Measurements from ENCODE around the gene GAL3ST2. TPM values are rescaled to one million over a fixed set of nuclear protein-coding genes. Genes with fewer than 3 reads are reported as not detected.

GAL3ST2 gene
- total RNA-seq, 2 donors from 2014 or later: 0.49 to 2.2 TPM

DNA sequence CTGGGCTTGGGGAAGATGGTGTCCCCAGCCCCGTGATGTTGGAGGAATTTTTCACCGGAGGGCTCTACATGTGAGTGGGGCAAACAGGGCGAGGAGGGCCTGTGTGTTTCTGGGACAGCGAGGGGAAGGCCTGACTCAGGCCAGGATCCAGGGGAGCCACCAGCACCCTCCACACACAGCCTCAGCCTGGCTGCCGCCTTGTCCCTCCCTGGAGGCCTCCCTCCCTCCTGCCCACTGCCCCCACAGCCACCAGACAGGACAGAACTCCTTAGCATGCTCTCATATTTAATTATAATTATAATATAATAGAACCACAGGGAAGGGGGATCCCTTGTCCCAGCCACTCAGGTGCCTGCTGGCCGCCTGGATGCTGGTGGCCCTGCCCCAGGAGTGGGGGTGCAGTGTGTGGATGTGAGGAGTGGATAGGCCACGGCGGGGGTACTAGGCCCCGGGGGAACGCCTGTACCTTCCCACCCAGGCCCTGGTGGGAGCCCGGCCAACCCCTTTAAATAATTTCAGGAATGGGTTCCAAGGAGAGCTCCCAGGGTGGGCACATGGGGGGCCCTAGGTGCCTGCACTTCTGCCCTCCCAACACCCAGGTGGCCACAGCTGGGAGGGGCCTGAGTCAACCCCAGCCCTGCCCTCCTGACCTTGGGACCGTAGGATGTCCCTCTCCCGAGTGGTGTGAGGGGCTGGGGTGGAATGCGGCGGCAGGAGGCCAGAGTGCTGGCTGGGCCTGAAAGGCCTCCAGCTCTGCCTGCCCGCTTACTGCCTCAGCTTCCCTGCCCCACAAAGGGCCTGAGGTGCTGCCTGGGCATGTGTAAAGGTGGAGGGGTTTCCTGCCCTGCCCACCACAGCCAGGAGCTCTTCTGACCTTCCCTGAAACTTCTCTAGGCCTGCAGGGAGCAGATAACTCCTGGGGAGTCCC is 73.3 kb downstream of the GAL3ST2 start:
- H3K4me1 ChIP-seq (ENCODE audit: control insufficient read depth in 1 of 2, low read depth in 2 of 2): peaks cover 0 to 3% of the 10 kb centered on the region in 2 donors
- no peaks in the 10 kb centered on the region for H3K27me3 ChIP-seq (replicated peaks; ENCODE audit: insufficient read depth)
- TF ChIP-seq, protein P1, sequence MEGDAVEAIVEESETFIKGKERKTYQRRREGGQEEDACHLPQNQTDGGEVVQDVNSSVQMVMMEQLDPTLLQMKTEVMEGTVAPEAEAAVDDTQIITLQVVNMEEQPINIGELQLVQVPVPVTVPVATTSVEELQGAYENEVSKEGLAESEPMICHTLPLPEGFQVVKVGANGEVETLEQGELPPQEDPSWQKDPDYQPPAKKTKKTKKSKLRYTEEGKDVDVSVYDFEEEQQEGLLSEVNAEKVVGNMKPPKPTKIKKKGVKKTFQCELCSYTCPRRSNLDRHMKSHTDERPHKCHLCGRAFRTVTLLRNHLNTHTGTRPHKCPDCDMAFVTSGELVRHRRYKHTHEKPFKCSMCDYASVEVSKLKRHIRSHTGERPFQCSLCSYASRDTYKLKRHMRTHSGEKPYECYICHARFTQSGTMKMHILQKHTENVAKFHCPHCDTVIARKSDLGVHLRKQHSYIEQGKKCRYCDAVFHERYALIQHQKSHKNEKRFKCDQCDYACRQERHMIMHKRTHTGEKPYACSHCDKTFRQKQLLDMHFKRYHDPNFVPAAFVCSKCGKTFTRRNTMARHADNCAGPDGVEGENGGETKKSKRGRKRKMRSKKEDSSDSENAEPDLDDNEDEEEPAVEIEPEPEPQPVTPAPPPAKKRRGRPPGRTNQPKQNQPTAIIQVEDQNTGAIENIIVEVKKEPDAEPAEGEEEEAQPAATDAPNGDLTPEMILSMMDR (IDR thresholded peaks at IDR 0.05): no peak
- no peaks in the 10 kb centered on the region for H3K36me3 ChIP-seq
- no peak overlapping the region for H3K4me3 ChIP-seq
- DNase-seq (ENCODE audit: low spot score) (no peak), ATAC-seq (ENCODE audit: insufficient number of reproducible peaks, low FRiP score, low read depth) (no peak)
- no peaks in the 10 kb centered on the region for H3K9me3 ChIP-seq
- H3K27ac ChIP-seq: no peak overlapping the region

GRCh38 chr2:241850544-241851324 is 74.1 kb downstream of the GAL3ST2 start:
- no peak for DNase-seq (ENCODE audit: low spot score)
- TF ChIP-seq, protein P1 (IDR thresholded peaks at IDR 0.05): no peak
- Histone ChIP-seq H3K36me3 (no peaks in the 10 kb centered on the region), H3K9me3 (no peaks in the 10 kb centered on the region), H3K27me3 (replicated peaks; ENCODE audit: insufficient read depth) (no peaks in the 10 kb centered on the region), H3K4me3 (no peak overlapping the region), H3K27ac (no peak overlapping the region), H3K4me1 (ENCODE audit: control insufficient read depth in 1 of 2, low read depth in 2 of 2) (no peaks in the 10 kb centered on the region)
- ATAC-seq (ENCODE audit: insufficient number of reproducible peaks, low FRiP score, low read depth): no peak

- DNase-seq (ENCODE audit: low spot score): no peak
- TF ChIP-seq, protein P1 (IDR thresholded peaks at IDR 0.05): no peak
- no peaks in the 10 kb centered on the region for H3K27me3 ChIP-seq (replicated peaks; ENCODE audit: insufficient read depth)
These were observed 74.9 kb downstream of the GAL3ST2 start for GRCh38 chr2:241851325-241852115.

GRCh38 chr2:241852116-241852980 is 75.7 kb downstream of the GAL3ST2 start:
- DNase-seq (ENCODE audit: low spot score) (no peak), ATAC-seq (ENCODE audit: insufficient number of reproducible peaks, low FRiP score, low read depth) (no peak)
- no peaks in the 10 kb centered on the region for H3K27me3 ChIP-seq (replicated peaks; ENCODE audit: insufficient read depth)
- TF ChIP-seq, protein P1 (IDR thresholded peaks at IDR 0.05): no peak
- H3K4me1 ChIP-seq (ENCODE audit: control insufficient read depth in 1 of 2, low read depth in 2 of 2): no peaks in the 10 kb centered on the region
- no peak overlapping the region for H3K4me3 ChIP-seq
- no peak overlapping the region for H3K27ac ChIP-seq
- H3K9me3 ChIP-seq: no peaks in the 10 kb centered on the region
- H3K36me3 ChIP-seq: no peaks in the 10 kb centered on the region

More at GRCh38 chr2:241851325-241852115, 74.9 kb downstream of the GAL3ST2 start:
- Histone ChIP-seq H3K9me3 (no peaks in the 10 kb centered on the region), H3K27ac (no peak overlapping the region), H3K4me1 (ENCODE audit: control insufficient read depth in 1 of 2, low read depth in 2 of 2) (no peaks in the 10 kb centered on the region), H3K36me3 (no peaks in the 10 kb centered on the region), H3K4me3 (no peak overlapping the region)
- no peak for ATAC-seq (ENCODE audit: insufficient number of reproducible peaks, low FRiP score, low read depth)

Data from thoracic aorta (tissue), 2 donors.